Right ventricle myocardium superior (tissue), 1 donor: ENCODE data around the gene TMEM128. TPM values are rescaled to one million over a fixed set of nuclear protein-coding genes. Genes with fewer than 3 reads are reported as not detected.
"Not testable (repeated sequence)": the region's sequence is repeated elsewhere in the genome, so short reads cannot be mapped to it uniquely, and the experiment has no call there.

Experiments used
- ATAC-seq: fragments of 200-7000 bp; cut with Tn5 transposase; one replicate; pipeline ENCODE4 v1.9.1; 2020; ENCODE audit warnings: mild to moderate bottlenecking; ENCODE audit not compliant: poor library complexity
- DNase-seq: peaks from one replicate; pipeline ENCODE4 v3.0.0-alpha.2; 2020
- intact Hi-C: fragments of 100-400 bp; cut with DNase I; formaldehyde crosslinking; loops from one replicate; pipeline ENCODE4 v1.11.2; 2022
- total RNA-seq: library from RNA; stranded (reverse); fragmentation: NEBNext Ultra II Directional; extraction: Animal tissue kit (Norgen Biotek cat#: 25700); gene quantifications from one replicate; pipeline ENCODE4 v1.2.1, GENCODE V29; 2021
- donor health status: DM: no; HTN: yes; CAD: no; lungs with severe emphysema.

The TMEM128 gene
- total RNA-seq, 1 donor from 2014 or later, result 7.7 TPM

DNA sequence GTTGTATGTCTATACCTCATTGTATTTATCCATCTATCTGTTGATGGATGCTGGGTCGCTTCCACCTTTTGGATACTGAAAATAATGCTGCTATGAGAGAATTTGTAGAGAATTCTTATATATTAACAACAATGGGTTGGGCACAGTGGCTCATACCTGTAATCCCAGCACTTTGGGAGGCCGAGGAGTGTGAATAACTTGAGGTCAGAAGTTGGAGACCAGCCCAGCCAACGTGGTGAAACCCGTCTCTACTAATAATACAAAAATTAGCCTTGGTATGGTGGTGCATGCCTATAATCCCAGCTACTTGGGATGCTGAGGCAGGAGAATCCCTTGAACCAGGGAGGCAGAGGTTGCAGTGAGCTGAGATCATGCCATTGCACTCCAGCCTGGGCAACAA lies 34.3 kb downstream of the TMEM128 start:
- intact Hi-C loops, ATAC-seq, DNase-seq: not testable (repeated sequence)

- no peak for DNase-seq
- intact Hi-C loops, result no loop called here
- no peak for ATAC-seq
These were observed 41.8 kb downstream of the TMEM128 start for GRCh38 chr4:4206204-4206603.

DNA sequence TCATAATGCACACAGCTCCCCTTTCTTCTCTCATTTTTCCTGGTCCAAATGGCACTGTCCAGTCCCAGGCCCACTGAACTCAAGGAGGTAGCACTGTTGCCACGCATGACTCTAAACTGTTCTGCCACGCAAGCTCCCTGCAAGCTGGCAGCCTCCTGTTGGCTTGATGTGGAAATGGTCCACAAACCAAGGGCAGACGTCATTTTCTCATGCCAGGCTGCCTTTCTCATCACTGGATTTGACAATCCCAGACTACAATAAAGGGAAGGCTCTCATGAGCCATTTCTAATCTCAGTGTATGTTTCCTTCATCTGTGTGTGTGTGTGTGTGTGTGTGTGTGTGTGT lies 43.6 kb downstream of the TMEM128 start:
- DNase-seq (no peak), ATAC-seq (no peak)
- intact Hi-C loops, result no loop called here

DNA sequence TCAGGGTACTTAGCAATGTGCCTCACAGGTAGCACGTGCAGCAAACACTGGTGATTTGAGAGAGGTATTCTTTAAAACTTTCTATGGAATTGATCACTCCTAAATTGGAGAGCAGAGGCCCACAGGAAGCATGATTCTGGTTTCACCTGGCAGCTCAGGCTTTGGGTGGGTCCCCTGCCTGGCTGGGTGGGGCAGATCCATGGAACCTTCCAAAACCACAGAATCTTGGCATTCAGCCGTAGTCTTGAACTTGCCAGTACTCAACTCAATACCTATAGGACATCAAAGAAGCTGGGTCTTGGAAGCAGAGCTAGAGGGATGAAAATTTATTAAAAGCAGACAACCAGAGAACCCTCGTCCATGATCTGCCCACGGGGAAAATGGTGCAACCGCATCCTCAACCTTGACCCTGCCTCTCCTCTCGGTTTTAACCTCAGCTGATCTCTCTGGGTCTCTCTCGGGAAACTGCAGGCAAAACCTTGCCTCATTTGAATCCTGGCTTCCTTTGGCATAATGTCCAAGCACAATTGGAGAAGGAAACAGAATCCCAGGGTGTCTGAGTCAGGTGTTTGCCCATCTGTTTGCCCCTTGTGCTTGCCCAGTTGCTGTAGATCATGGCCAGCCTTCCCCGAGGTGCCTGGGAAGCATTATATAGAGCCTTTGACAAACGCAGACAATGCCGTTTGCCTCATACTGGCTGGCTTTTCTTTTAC lies 44.2 kb downstream of the TMEM128 start:
- intact Hi-C loops, result no loop called here
- no peak for ATAC-seq
- DNase-seq, result no peak

DNA sequence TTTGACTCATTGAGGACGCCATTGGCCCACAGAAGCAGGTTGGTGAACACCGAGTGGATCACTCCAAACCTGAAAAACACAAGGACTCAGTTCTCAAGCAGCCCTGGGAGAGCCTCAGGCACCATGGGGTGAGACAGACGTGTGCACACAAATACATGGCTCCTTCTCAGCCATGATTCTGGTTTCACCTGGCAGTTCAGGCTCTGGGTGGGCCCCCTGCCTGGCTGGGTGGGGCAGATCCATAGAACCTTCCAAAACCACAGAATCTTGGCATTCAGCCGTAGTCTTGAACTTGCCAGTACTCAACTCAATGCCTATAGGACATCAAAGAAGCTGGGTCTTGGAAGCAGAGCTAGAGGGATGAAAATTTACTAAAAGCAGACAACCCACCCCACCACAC lies 45.5 kb downstream of the TMEM128 start:
- ATAC-seq (no peak), DNase-seq (no peak)
- intact Hi-C loops, result no loop called here

DNA sequence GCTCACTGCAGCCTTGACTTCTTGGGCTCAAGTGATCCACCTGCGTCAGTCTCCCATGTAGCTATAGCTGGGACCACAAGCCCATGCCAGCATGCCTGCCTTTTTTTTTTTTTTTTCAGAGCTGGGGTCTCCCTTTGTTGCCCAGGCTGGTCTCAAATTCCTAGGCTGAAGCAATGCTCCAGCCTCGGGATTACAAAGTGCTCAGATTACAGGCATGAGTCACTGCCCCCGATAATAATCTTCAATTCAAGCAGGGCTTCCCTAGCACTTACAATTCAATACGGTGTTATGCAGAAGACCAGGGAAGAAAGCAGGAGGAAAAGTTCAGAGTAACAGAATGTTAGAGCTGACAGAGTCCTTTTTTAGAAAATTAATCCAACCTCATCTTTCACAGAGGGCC lies 47.4 kb downstream of the TMEM128 start:
- intact Hi-C loops, result no loop called here
- no peak for ATAC-seq
- no peak for DNase-seq

- no peak for ATAC-seq
- intact Hi-C loops, result no loop called here
- DNase-seq, result no peak
These were observed 52.7 kb downstream of the TMEM128 start for GRCh38 chr4:4195354-4195753.

- intact Hi-C loops, DNase-seq, ATAC-seq: not testable (repeated sequence)
These were observed 59.5 kb downstream of the TMEM128 start for GRCh38 chr4:4188557-4188956.

Other genes with a start within 250 kb of the TMEM128 start
- not detected for gene OTOP1, start 21.3 kb downstream of the TMEM128 start, total RNA-seq
- gene LYAR, start 41.9 kb upstream of the TMEM128 start, total RNA-seq, result 8.6 TPM
- 4.1 TPM for gene ZBTB49, start 42.0 kb upstream of the TMEM128 start, total RNA-seq
- gene NSG1, start 138.9 kb upstream of the TMEM128 start, total RNA-seq, result 6.8 TPM